Astrocyte (in vitro differentiated cells and primary cell): ENCODE data around the gene RASA2. TPM values are rescaled to one million over a fixed set of nuclear protein-coding genes. Genes with fewer than 3 reads are reported as not detected.

ENCODE experiments used
- DNase-seq: peaks from one replicate; pipeline ENCODE4 v3.0.0-alpha.2; 2010; ENCODE audit warnings: low read depth
- FAIRE-seq: peaks from 2 replicates; lab custom pipeline; 2011; peaks lifted over from hg19 to GRCh38; lab: Jason Lieb, UNC
- H2AFZ ChIP-seq: 2 replicates; pipeline ENCODE4 v1.6.0; 2012; ENCODE audit warnings: low read depth, low read length, inconsistent platforms
- H3K27ac ChIP-seq: 2 replicates; pipeline ENCODE4 v1.5.1; 2011; ENCODE audit warnings: low read depth, low read length, inconsistent platforms
- H3K27me3 ChIP-seq: 2 replicates; pipeline ENCODE4 v1.6.0; 2011; ENCODE audit warnings: low read length, inconsistent platforms; ENCODE audit not compliant: insufficient read depth
- H3K36me3 ChIP-seq: 2 replicates; pipeline ENCODE4 v1.5.1; 2011; ENCODE audit warnings: low read length, inconsistent platforms; ENCODE audit not compliant: insufficient read depth
- H3K4me1 ChIP-seq: 2 replicates; pipeline ENCODE4 v1.5.1; 2011; ENCODE audit warnings: low read length, inconsistent platforms; ENCODE audit not compliant: insufficient read depth
- H3K4me2 ChIP-seq: 2 replicates; pipeline ENCODE4 v1.6.0; 2012; ENCODE audit warnings: low read length, inconsistent platforms
- H3K4me3 ChIP-seq: 2 replicates; pipeline ENCODE4 v1.5.1; 2011; ENCODE audit warnings: low read depth, mild to moderate bottlenecking, low read length, inconsistent platforms; ENCODE audit not compliant: insufficient read depth
- H3K79me2 ChIP-seq: 2 replicates; pipeline ENCODE4 v1.6.0; 2012; ENCODE audit warnings: mild to moderate bottlenecking, low read length, inconsistent platforms; ENCODE audit not compliant: insufficient read depth
- H3K9ac ChIP-seq: 2 replicates; pipeline ENCODE4 v1.6.0; 2012; ENCODE audit warnings: mild to moderate bottlenecking, low read length, inconsistent platforms
- H3K9me3 ChIP-seq: 2 replicates; pipeline ENCODE4 v1.5.1; 2012; ENCODE audit warnings: low read depth, mild to moderate bottlenecking, low read length, inconsistent platforms; ENCODE audit not compliant: insufficient read depth
- H4K20me1 ChIP-seq: 2 replicates; pipeline ENCODE4 v1.6.0; 2012; ENCODE audit warnings: low read length, inconsistent platforms; ENCODE audit not compliant: insufficient read depth
- H3K27ac Mint-ChIP-seq: one replicate; pipeline ENCODE4 v1.8.0; 2021; ENCODE audit warnings: mild to moderate bottlenecking, mixed read lengths; ENCODE audit not compliant: unreplicated experiment
- H3K27me3 Mint-ChIP-seq: one replicate; pipeline ENCODE4 v1.8.0; 2021; ENCODE audit warnings: low read depth, mixed read lengths; ENCODE audit not compliant: unreplicated experiment
- H3K36me3 Mint-ChIP-seq: one replicate; pipeline ENCODE4 v1.8.0; 2021; ENCODE audit warnings: low read depth, mixed read lengths; ENCODE audit not compliant: unreplicated experiment
- H3K4me1 Mint-ChIP-seq: one replicate; pipeline ENCODE4 v1.8.0; 2021; ENCODE audit warnings: low read depth, mixed read lengths; ENCODE audit not compliant: unreplicated experiment
- H3K4me3 Mint-ChIP-seq: one replicate; pipeline ENCODE4 v1.8.0; 2021; ENCODE audit warnings: mild to moderate bottlenecking, moderate library complexity, mixed read lengths; ENCODE audit not compliant: unreplicated experiment
- H3K9me3 Mint-ChIP-seq: one replicate; pipeline ENCODE4 v1.8.0; 2021; ENCODE audit warnings: mild to moderate bottlenecking, mixed read lengths; ENCODE audit not compliant: unreplicated experiment
- EZH2 ChIP-seq: IDR thresholded peaks from 2 replicates; pipeline ENCODE4 v1.6.1; 2012; ENCODE audit warnings: mild to moderate bottlenecking, low read length, inconsistent platforms; ENCODE audit not compliant: insufficient read depth
- total RNA-seq: library from RNA; stranded (reverse); gene quantifications from 2 replicates; pipeline ENCODE4 v1.2.1, GENCODE V29; 2021
- TF ChIP-seq, protein P1 (sequence below): IDR thresholded peaks from 2 replicates; pipeline ENCODE4 v1.5.1; 2011; ENCODE audit warnings: low read depth, mild to moderate bottlenecking, inconsistent platforms, low read length, moderate library complexity; ENCODE audit not compliant: insufficient read depth

Gene RASA2
- total RNA-seq, 1 donor from 2014 or later: 19.0 TPM

DNA sequence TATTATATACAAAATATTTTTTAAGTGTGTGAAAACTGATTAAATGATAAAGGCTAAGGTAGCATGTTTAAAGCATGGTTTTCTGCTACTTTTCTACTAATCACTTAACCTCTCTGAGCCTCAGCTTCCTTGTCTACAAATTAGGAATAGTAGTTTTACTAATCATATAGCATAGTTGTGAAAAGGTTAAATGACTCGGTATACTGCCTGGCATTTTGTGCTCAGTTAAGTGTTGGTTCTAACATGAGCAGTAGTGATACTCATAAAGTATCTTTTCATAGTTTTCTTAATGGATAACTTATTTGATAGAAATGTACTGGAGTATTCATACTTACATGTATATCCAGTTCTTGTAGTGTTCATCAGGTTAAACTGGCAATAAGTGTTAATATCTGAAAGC lies 13.6 kb downstream of the RASA2 start:
- Mint-ChIP-seq H3K27me3 (no peaks in the 10 kb centered on the region), H3K27ac (no peak overlapping the region), H3K4me1 (peaks cover 12% of the 10 kb centered on the region), H3K36me3 (no peaks in the 10 kb centered on the region), H3K9me3 (no peaks in the 10 kb centered on the region), H3K4me3 (no peak overlapping the region)
- Histone ChIP-seq H3K9me3 (no peaks in the 10 kb centered on the region), H3K4me2 (no peak overlapping the region), H3K4me1 (no peaks in the 10 kb centered on the region), H3K79me2 (peaks cover 88% of the 10 kb centered on the region), H3K27me3 (no peaks in the 10 kb centered on the region), H3K27ac (no peak overlapping the region), H3K36me3 (no peaks in the 10 kb centered on the region), H4K20me1 (peaks cover 59% of the 10 kb centered on the region), H3K9ac (no peak overlapping the region), H2AFZ (no peak overlapping the region), H3K4me3 (no peak overlapping the region)
- TF ChIP-seq, protein P1, sequence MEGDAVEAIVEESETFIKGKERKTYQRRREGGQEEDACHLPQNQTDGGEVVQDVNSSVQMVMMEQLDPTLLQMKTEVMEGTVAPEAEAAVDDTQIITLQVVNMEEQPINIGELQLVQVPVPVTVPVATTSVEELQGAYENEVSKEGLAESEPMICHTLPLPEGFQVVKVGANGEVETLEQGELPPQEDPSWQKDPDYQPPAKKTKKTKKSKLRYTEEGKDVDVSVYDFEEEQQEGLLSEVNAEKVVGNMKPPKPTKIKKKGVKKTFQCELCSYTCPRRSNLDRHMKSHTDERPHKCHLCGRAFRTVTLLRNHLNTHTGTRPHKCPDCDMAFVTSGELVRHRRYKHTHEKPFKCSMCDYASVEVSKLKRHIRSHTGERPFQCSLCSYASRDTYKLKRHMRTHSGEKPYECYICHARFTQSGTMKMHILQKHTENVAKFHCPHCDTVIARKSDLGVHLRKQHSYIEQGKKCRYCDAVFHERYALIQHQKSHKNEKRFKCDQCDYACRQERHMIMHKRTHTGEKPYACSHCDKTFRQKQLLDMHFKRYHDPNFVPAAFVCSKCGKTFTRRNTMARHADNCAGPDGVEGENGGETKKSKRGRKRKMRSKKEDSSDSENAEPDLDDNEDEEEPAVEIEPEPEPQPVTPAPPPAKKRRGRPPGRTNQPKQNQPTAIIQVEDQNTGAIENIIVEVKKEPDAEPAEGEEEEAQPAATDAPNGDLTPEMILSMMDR: no peak
- no peak for TF ChIP-seq EZH2
- no peak for FAIRE-seq
- no peak for DNase-seq

DNA sequence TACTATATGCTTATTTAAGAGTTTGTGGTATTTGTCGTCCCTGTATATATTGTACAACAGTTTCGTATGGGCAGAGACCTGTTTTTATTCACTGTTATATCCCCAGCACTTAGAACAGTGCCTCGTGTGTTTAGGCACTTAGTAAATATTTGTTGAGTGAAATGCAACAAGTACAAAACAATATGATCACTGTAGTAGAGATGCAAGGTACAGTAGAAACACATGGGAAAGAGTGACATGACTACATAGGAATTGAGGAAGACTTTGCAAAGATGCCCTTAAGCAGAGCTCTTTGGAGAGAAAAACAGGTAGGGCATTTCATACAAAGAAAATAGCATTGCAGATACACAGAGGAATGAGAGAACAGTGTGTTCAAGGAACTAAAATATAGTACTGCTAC lies 18.3 kb downstream of the RASA2 start:
- Mint-ChIP-seq H3K4me1 (peaks cover 2% of the 10 kb centered on the region), H3K4me3 (no peak overlapping the region), H3K36me3 (peaks cover 2% of the 10 kb centered on the region), H3K27ac (no peak overlapping the region), H3K27me3 (no peaks in the 10 kb centered on the region), H3K9me3 (no peaks in the 10 kb centered on the region)
- Histone ChIP-seq H3K4me3 (no peak overlapping the region), H3K36me3 (no peaks in the 10 kb centered on the region), H3K27me3 (no peaks in the 10 kb centered on the region), H3K4me2 (no peak overlapping the region), H3K27ac (no peak overlapping the region), H4K20me1 (peaks cover 59% of the 10 kb centered on the region), H2AFZ (no peak overlapping the region), H3K9ac (no peak overlapping the region), H3K9me3 (no peaks in the 10 kb centered on the region), H3K4me1 (no peaks in the 10 kb centered on the region), H3K79me2 (peaks cover 99% of the 10 kb centered on the region)
- FAIRE-seq (no peak), DNase-seq (no peak)
- TF ChIP-seq, protein P1: no peak
- no peak for TF ChIP-seq EZH2

DNA sequence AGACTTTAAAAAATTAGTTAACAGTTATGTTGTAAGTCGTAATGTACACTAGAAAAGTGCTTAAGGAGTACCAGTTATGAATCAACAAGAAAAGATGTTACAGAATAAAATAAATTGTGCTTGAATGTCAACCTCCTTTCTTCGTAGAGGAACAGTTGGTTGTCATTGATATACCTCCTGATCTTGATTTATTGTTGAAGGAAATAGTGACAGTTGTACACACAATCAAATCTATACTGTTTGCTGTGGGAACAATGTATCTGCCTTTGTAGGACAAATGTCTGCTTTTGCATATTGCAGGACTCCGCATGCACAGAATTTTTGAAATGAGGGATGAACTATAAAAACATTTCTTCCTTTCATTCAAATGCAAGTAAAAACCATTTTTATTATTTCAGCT lies 19.2 kb downstream of the RASA2 start:
- no peak overlapping the region for H3K4me3 ChIP-seq
- peaks cover 2% of the 10 kb centered on the region for H3K36me3 Mint-ChIP-seq
- peaks cover 59% of the 10 kb centered on the region for H4K20me1 ChIP-seq
- no peaks in the 10 kb centered on the region for H3K9me3 Mint-ChIP-seq
- no peak for DNase-seq
- H3K27ac Mint-ChIP-seq: no peak overlapping the region
- H3K4me3 Mint-ChIP-seq: no peak overlapping the region
- no peaks in the 10 kb centered on the region for H3K4me1 ChIP-seq
- TF ChIP-seq, protein P1: no peak
- TF ChIP-seq EZH2: no peak
- peaks cover 9% of the 10 kb centered on the region for H3K4me1 Mint-ChIP-seq
- no peak overlapping the region for H3K4me2 ChIP-seq
- no peak overlapping the region for H3K27ac ChIP-seq
- no peaks in the 10 kb centered on the region for H3K36me3 ChIP-seq
- no peak overlapping the region for H2AFZ ChIP-seq
- no peak for FAIRE-seq
- H3K27me3 Mint-ChIP-seq: no peaks in the 10 kb centered on the region
- peaks cover 99% of the 10 kb centered on the region for H3K79me2 ChIP-seq
- H3K9me3 ChIP-seq: no peaks in the 10 kb centered on the region
- no peaks in the 10 kb centered on the region for H3K27me3 ChIP-seq
- H3K9ac ChIP-seq: no peak overlapping the region
